RWPE1 (cell line): ENCODE results near the gene GPATCH3.
"Not testable (repeated sequence)": the region's sequence is repeated elsewhere in the genome, so short reads cannot be mapped to it uniquely, and the experiment has no call there.

ENCODE experiments used
- CTCF ChIA-PET: fragments of 350-600 bp; sonication (Branson Sonifier 250); formaldehyde crosslinking; extraction: SDS; loops from one replicate; lab custom pipeline; 2021; lab: Yijun Ruan, JAX
- POLR2A ChIA-PET: fragments of 400-600 bp; formaldehyde crosslinking; extraction: SDS; loops from one replicate; lab custom pipeline; 2020; ENCODE audit warnings: antibody characterized with exemption; ENCODE audit not compliant: low non-redundant PET; lab: Yijun Ruan, JAX
- DNase-seq: peaks from one replicate; pipeline ENCODE4 v3.0.0; 2012; ENCODE audit warnings: low spot score
- H3K27ac ChIP-seq: fragments of 450-650 bp; 2 replicates; pipeline ENCODE4 v1.5.1; 2017
- TF ChIP-seq, protein P1 (sequence below): fragments of 450-650 bp; conservative IDR thresholded peaks from 2 replicates; pipeline ENCODE4 v1.5.1; 2017; ENCODE audit warnings: low read depth, mild to moderate bottlenecking

The GPATCH3 gene

DNA sequence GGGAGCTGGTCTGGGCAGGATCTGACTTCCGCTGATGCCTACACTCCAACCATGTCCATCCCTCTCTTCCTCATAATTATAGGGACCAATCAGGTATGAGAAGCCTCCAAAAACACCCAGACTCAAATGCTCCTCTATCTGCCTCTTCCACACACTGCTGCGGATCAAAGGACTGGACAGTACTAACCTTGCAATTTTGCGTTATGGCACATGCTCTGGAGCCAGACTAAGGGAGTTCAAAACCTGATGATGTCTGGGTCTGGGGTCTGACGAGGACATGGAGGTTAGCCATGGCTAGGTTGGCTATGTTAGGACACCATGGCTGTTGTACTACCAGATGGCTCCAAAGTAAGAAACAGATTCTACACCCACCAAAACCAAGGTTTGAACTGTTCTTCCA, 20.5 kb downstream of the GPATCH3 start:
- peak overlapping the region; percentile 40 for H3K27ac ChIP-seq
- DNase-seq = no peak
- POLR2A ChIA-PET = interaction anchor here (1.1 kb wide), 1 partner anchor 15 kb away, joined by 4 read pairs; no protein-coding TSS in a partner anchor
- TF ChIP-seq, protein P1, sequence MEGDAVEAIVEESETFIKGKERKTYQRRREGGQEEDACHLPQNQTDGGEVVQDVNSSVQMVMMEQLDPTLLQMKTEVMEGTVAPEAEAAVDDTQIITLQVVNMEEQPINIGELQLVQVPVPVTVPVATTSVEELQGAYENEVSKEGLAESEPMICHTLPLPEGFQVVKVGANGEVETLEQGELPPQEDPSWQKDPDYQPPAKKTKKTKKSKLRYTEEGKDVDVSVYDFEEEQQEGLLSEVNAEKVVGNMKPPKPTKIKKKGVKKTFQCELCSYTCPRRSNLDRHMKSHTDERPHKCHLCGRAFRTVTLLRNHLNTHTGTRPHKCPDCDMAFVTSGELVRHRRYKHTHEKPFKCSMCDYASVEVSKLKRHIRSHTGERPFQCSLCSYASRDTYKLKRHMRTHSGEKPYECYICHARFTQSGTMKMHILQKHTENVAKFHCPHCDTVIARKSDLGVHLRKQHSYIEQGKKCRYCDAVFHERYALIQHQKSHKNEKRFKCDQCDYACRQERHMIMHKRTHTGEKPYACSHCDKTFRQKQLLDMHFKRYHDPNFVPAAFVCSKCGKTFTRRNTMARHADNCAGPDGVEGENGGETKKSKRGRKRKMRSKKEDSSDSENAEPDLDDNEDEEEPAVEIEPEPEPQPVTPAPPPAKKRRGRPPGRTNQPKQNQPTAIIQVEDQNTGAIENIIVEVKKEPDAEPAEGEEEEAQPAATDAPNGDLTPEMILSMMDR = no peak
- CTCF ChIA-PET = no interaction called here

DNA sequence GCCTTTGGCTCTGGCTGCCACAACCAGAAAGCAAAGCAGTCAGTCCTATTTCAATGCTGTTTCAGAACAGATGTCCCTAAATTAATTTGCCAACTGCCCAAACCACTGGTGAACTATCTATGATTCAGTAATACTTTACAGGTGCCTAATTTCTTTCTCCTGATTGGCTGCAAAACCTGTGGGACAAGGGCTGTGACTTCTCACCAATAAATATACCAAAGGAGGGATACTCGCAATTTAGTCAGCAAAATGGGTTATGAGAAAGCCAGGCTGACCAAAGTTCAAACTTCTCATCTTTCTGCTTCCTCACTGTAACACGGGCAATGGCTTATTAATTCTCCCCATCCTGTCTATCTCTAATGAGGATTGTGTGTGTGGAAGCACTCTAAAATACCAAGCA, 22.9 kb downstream of the GPATCH3 start:
- DNase-seq = no peak
- TF ChIP-seq, protein P1 = no peak
- ChIA-PET CTCF (interaction anchor here (0.7 kb wide), 1 partner anchor 275 kb away, joined by 3 read pairs; no protein-coding TSS in a partner anchor), POLR2A (interaction anchor here (1.5 kb wide), 1 partner anchor 12 kb away, joined by 4 read pairs; no protein-coding TSS in a partner anchor)
- H3K27ac ChIP-seq = peak overlapping the region; percentile 59

DNA sequence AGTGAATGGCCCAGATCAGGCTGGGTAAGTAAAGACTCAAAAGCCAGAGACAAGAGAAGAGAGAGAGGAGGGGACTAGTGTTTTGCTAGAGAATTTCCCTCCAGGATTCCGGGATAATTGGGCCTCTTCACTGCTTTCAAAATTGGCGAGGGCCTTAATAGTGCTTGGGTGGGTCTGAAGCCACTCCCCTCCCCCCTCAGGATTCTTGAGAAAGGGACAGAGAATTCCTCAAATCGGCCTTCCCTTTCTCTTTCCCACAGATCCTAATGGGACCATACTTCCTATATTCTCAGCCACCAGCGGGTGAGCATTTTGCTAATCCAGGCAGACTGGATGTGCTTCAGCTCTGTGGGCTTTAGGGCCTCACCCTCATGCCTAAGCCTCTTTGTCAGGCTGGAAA, 25.4 kb downstream of the GPATCH3 start:
- no peak for DNase-seq
- TF ChIP-seq, protein P1 = no peak
- POLR2A ChIA-PET = no interaction called here

DNA sequence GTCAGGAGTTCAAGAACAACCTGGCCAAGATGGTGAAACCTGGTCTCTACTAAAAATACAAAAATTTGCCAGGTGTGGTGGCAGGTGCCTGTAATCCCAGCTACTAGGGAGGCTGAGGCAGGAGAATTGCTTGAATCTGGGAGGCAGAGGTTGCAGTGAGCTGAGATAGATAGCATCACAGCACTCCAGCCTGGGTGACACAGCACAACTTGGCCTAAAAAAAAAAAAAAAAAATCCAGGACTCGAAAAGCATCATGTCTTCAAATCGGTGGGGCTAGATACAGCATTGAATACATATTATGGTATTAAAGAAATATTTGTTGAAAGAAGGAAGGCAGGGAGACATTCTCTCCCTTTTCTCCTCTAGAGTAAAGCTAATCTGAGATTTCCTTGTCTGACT, 27.2 kb downstream of the GPATCH3 start:
- POLR2A ChIA-PET = interaction anchor here (0.6 kb wide), 1 partner anchor 68 kb away, joined by 3 read pairs; no protein-coding TSS in a partner anchor
- DNase-seq = not testable (repeated sequence)
- H3K27ac ChIP-seq = peak overlapping the region; percentile 72
- CTCF ChIA-PET = interaction anchor here (0.6 kb wide), 1 partner anchor 16 kb away, joined by 7 read pairs; no protein-coding TSS in a partner anchor

More for the DNA sequence above, 25.4 kb downstream of the GPATCH3 start:
- peak overlapping the region; percentile 45 for H3K27ac ChIP-seq
- CTCF ChIA-PET = interaction anchor here (0.6 kb wide), 1 partner anchor 63 kb away, joined by 4 read pairs; no protein-coding TSS in a partner anchor

DNA sequence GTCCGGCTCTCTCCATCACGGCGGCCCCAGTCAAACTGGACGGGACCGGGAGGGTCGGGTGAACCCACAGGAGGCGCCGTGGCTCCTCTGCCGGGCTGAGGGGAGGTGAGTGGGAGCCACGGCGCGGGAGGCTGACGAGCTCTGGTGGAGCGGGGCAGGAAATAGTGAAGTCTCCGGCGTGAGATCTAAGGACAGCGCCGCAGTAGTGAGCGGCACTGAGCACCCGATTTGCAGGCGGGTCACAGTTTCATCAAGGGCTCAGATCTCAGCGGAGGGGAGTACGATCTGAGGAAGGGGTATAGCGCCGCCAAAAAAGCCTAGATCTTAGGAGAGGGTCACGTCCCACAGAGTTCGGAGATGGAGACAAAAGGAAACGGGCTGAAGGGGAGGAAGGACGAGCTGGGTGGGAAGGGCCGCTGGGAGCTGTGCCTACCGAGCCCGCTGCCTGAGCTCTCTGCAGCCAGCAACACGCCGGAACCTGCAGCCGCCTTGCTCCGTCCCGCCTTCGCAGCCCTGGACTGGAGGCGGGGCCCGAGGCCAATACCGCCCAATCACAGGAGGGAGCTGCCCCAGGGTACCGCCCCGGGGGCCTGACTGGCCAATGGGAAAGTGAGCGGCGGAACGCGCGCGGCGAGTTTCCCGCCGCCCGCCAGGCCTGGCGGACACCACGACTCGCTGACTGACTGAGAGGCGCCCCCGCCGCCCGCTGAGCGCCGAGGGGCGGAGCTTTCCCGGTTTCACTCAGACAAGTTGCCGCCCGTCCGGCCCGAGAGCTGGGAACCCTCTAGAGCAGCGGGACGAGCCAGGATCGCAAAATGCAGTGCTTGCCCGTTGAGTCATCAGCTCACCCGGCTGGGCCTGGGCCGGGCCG, 35.4 kb downstream of the GPATCH3 start:
- H3K27ac ChIP-seq = peak overlapping the region; percentile 100
- CTCF ChIA-PET = interaction anchor here (0.9 kb wide), 1 partner anchor 23 kb away, joined by 3 read pairs; no protein-coding TSS in a partner anchor
- POLR2A ChIA-PET = interaction anchor here (0.6 to 2.1 kb wide), 8 partner anchors 9 to 42 kb away, joined by 3 to 13 read pairs (median 4); no protein-coding TSS in a partner anchor
- peak; percentile 93 for DNase-seq
- TF ChIP-seq, protein P1 = no peak

DNA sequence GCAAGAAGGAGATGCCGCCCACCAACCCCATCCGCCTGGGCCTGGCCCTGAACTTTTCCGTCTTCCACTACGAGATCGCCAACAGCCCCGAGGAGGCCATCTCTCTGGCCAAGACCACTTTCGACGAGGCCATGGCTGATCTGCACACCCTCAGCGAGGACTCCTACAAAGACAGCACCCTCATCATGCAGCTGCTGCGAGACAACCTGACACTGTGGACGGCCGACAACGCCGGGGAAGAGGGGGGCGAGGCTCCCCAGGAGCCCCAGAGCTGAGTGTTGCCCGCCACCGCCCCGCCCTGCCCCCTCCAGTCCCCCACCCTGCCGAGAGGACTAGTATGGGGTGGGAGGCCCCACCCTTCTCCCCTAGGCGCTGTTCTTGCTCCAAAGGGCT, 36.6 kb downstream of the GPATCH3 start:
- peak overlapping the region; percentile 100 for H3K27ac ChIP-seq

More for the DNA sequence above, 36.6 kb downstream of the GPATCH3 start:
- no peak for DNase-seq
- ChIA-PET CTCF (interaction anchor here (0.5 kb wide), 1 partner anchor 95 kb away, joined by 3 read pairs; no protein-coding TSS in a partner anchor), POLR2A (interaction anchor here (0.7 to 1.7 kb wide), 2 partner anchors 14 to 97 kb away, joined by 4 to 13 read pairs; no protein-coding TSS in a partner anchor)
- TF ChIP-seq, protein P1 = no peak
